Brain microvascular endothelial cell (primary cell): Measurements from ENCODE around the gene ANKMY1.

Experiments used
- DNase-seq: peaks from one replicate; pipeline ENCODE4 v3.0.0-alpha.2; 2020
- H3K27ac ChIP-seq: fragments of 250-450 bp; sonication (Bioruptor Pico); 2 replicates; pipeline ENCODE4 v1.5.1; 2020; ENCODE audit warnings: mild to moderate bottlenecking, moderate library complexity
- H3K27me3 ChIP-seq: fragments of 250-450 bp; sonication (Bioruptor Pico); replicated peaks from 2 replicates; pipeline ENCODE4 v1.5.1; 2020; ENCODE audit warnings: mild to moderate bottlenecking
- H3K36me3 ChIP-seq: fragments of 250-450 bp; sonication (Bioruptor Pico); replicated peaks from 2 replicates; pipeline ENCODE4 v1.5.1; 2020; ENCODE audit warnings: mild to moderate bottlenecking
- H3K4me3 ChIP-seq: 2 replicates; pipeline ENCODE4 v1.5.1; 2011; ENCODE audit warnings: low read depth, mild to moderate bottlenecking, control low read depth, low read length, moderate library complexity
- CTCF ChIP-seq: IDR thresholded peaks from 2 replicates; pipeline ENCODE4 v1.5.1; 2011; ENCODE audit warnings: low read depth, mild to moderate bottlenecking, moderate library complexity, low read length, control low read depth, inconsistent platforms; ENCODE audit errors: missing control alignments
- in situ Hi-C: cut with HindIII; loops from 2 replicates; pipeline ENCODE4 v1.10.0; 2017; ENCODE audit warnings: low sequenced_read_pairs, low pct_ligation_motif_present

ANKMY1 gene

GRCh38 chr2:240593026-240593702 is 35.4 kb upstream of the ANKMY1 start:
- DNase-seq, result no peak
- in situ Hi-C loops, result no loop called here

GRCh38 chr2:240591784-240592183 is 34.0 kb upstream of the ANKMY1 start:
- Histone ChIP-seq H3K27ac (no peak overlapping the region), H3K36me3 (peaks cover 10% of the 10 kb centered on the region), H3K4me3 (no peak overlapping the region), H3K27me3 (no peaks in the 10 kb centered on the region)
- TF ChIP-seq CTCF, result no peak
- in situ Hi-C loops, result no loop called here
- no peak for DNase-seq

More at GRCh38 chr2:240593026-240593702, 35.4 kb upstream of the ANKMY1 start:
- H3K4me3 ChIP-seq, result no peak overlapping the region
- H3K27ac ChIP-seq, result no peak overlapping the region
- H3K36me3 ChIP-seq, result peaks cover 12% of the 10 kb centered on the region
- H3K27me3 ChIP-seq, result no peaks in the 10 kb centered on the region
- TF ChIP-seq CTCF, result no peak

GRCh38 chr2:240591226-240591625 is 33.4 kb upstream of the ANKMY1 start:
- peaks cover 8% of the 10 kb centered on the region for H3K36me3 ChIP-seq
- TF ChIP-seq CTCF, result no peak
- in situ Hi-C loops, result no loop called here
- H3K27ac ChIP-seq, result no peak overlapping the region
- H3K4me3 ChIP-seq, result no peak overlapping the region
- H3K27me3 ChIP-seq, result no peaks in the 10 kb centered on the region
- DNase-seq, result no peak

GRCh38 chr2:240590681-240591111 is 32.9 kb upstream of the ANKMY1 start:
- TF ChIP-seq CTCF, result no peak
- in situ Hi-C loops, result no loop called here
- DNase-seq, result no peak
- Histone ChIP-seq H3K27me3 (no peaks in the 10 kb centered on the region), H3K4me3 (no peak overlapping the region), H3K27ac (no peak overlapping the region), H3K36me3 (peaks cover 2% of the 10 kb centered on the region)

GRCh38 chr2:240589850-240590525 is 32.2 kb upstream of the ANKMY1 start:
- in situ Hi-C loops, result no loop called here
- DNase-seq, result no peak
- H3K4me3 ChIP-seq, result no peak overlapping the region
- no peak overlapping the region for H3K27ac ChIP-seq
- TF ChIP-seq CTCF, result no peak
- peaks cover 2% of the 10 kb centered on the region for H3K36me3 ChIP-seq
- H3K27me3 ChIP-seq, result no peaks in the 10 kb centered on the region

- Histone ChIP-seq H3K27me3 (no peaks in the 10 kb centered on the region), H3K27ac (no peak overlapping the region), H3K36me3 (peaks cover 2% of the 10 kb centered on the region), H3K4me3 (no peak overlapping the region)
- no peak for DNase-seq
- in situ Hi-C loops, result no loop called here
- no peak for TF ChIP-seq CTCF
Measured at GRCh38 chr2:240589375-240589774, 31.6 kb upstream of the ANKMY1 start.
